Fibroblast of pulmonary artery (primary cell): ENCODE data around the gene ALDH3B2.
"Not testable (repeated sequence)": the region's sequence is repeated elsewhere in the genome, so short reads cannot be mapped to it uniquely, and the experiment has no call there.

Source experiments
- DNase-seq: peaks from one replicate; pipeline ENCODE4 v3.0.0-alpha.2; 2010; ENCODE audit warnings: low read depth
- H3K4me3 ChIP-seq: replicated peaks from 2 replicates; pipeline ENCODE4 v1.5.1; 2011; ENCODE audit warnings: low read depth, mild to moderate bottlenecking, control low read depth, low read length, moderate library complexity
- TF ChIP-seq, protein P1 (sequence below): IDR thresholded peaks from 2 replicates; pipeline ENCODE4 v1.5.1; 2011; ENCODE audit warnings: mild to moderate bottlenecking, control low read depth, low read length, inconsistent platforms; ENCODE audit errors: missing control alignments

ALDH3B2 gene

DNA sequence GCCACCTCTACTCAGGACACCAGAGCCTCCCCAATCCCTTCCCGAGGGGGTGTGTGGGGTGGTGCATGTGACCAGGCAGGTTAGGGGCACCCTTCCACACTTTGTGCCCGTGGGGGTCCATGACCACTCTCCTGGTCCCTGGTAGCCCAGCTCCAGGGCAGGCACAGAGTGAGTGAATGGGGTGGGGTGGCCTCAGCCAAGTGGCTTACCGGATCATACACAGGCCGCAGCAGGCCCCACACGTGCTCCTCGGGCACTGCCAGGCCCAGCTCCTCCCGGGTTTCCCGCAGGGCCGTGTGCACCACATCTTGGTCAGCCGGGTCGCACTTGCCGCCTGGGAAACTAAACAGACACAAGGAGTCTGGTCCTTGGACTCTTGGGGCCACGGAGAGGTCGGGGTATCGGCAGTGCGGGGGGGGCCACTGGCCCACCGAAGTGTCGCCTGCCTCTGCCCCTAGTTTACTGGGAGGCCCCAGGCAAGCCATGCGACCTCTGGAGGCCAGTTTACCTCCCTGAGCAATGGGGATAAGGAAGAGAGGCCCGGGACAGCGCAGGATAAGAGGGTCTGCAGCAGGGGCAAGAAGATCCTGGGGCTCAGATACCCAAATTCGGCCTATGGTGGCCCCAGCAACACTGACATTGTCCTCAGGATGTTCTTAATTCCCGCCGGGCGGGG lies 45.6 kb downstream of the ALDH3B2 start:
- no peak overlapping the region for H3K4me3 ChIP-seq
- DNase-seq: no peak
- TF ChIP-seq, protein P1, sequence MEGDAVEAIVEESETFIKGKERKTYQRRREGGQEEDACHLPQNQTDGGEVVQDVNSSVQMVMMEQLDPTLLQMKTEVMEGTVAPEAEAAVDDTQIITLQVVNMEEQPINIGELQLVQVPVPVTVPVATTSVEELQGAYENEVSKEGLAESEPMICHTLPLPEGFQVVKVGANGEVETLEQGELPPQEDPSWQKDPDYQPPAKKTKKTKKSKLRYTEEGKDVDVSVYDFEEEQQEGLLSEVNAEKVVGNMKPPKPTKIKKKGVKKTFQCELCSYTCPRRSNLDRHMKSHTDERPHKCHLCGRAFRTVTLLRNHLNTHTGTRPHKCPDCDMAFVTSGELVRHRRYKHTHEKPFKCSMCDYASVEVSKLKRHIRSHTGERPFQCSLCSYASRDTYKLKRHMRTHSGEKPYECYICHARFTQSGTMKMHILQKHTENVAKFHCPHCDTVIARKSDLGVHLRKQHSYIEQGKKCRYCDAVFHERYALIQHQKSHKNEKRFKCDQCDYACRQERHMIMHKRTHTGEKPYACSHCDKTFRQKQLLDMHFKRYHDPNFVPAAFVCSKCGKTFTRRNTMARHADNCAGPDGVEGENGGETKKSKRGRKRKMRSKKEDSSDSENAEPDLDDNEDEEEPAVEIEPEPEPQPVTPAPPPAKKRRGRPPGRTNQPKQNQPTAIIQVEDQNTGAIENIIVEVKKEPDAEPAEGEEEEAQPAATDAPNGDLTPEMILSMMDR: no peak

GRCh38 chr11:67627812-67628624 lies 46.4 kb downstream of the ALDH3B2 start:
- no peak overlapping the region for H3K4me3 ChIP-seq
- no peak for DNase-seq
- TF ChIP-seq, protein P1: no peak

DNA sequence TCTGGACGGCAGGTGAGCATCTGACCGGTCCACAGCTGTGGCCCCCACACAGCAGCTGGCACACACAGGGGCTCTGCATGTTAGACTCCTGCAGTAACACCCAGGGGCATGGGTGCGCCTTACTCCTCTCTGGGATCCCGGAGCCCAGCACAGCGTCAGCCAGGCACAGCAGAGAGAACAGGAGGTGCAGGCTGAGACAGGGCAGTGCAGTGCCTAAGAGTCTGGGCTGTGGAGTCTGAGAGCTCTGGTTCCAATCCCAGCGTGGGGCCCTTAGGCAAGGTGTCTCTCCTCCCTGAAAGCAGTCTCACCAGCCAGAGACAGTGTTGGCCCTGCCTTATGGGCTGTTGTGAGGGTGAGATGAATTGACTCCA lies 47.0 kb downstream of the ALDH3B2 start:
- DNase-seq: no peak
- TF ChIP-seq, protein P1: no peak
- no peak overlapping the region for H3K4me3 ChIP-seq

- no peak for DNase-seq
- TF ChIP-seq, protein P1: no peak
- H3K4me3 ChIP-seq: no peak overlapping the region
These were observed 47.5 kb downstream of the ALDH3B2 start for GRCh38 chr11:67626970-67627369.

DNA sequence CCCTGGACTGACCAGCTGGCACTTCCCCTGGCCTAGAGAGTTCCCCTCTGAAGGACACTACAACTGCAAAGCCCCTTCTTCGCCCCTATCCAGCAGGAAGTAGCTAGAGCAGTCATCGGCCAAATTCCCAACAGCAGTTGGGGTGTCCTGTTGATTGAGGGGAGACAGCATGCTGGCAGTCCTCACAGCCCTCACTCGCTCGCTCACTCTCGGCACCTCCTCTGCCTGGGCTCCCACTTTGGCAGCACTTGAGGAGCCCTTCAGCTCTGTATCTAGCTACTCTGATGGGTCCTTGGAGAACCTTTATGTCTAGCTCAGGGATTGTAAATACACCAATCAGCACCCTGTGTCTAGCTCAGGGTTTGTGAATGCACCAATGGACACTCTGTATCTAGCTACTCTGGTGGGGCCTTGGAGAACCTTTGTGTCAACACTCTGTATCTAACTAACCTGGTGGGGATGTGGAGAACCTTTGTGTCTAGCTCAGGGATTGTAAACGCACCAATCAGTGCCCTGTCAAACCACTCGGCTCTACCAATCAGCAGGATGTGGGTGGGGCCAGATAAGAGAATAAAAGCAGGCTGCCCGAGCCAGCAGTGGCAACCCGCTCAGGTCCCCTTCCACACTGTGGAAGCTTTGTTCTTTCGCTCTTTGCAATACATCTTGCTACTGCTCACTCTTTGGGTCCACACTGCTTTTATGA lies 48.1 kb downstream of the ALDH3B2 start:
- H3K4me3 ChIP-seq, DNase-seq: not testable (repeated sequence)

DNA sequence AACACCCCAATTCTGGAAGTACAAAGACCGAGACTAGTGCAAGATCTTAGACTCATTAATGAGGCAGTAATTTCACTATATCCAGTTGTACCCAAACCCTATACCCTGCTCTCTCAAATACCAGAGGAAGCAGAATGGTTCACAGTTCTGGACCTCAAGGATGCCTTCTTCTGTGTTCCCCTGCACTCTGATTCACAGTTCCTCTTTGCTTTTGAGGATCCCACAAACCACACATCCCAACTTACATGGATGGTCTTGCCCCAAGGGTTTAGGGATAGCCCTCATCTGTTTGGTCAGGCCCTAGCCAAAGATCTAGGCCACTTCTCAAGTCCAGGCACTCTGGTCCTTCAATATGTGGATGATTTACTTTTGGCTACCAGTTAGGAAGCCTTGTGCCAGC lies 50.6 kb downstream of the ALDH3B2 start:
- not testable (repeated sequence) for H3K4me3 ChIP-seq

GRCh38 chr11:67622905-67623304 lies 51.5 kb downstream of the ALDH3B2 start:
- H3K4me3 ChIP-seq, DNase-seq: not testable (repeated sequence)

More for the DNA sequence above, 50.6 kb downstream of the ALDH3B2 start:
- DNase-seq: not testable (repeated sequence)

DNA sequence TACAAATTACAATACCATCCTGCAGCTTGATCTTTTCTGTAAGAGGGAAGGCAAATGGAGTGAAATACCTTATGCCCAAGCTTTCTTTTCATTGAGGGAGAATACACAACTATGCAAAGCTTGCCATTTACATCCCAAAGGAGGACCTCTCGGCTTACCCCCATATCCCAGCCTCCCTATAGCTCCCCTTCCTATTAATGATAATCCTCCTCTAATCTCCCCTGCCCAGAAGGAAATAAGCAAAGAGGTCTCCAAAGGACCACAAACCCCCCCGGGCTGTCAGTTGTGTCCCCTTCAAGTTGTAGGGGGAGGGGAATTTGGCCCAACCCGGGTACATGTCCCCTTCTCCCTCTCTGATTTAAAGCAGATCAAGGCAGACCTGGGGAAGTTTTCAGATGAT lies 52.5 kb downstream of the ALDH3B2 start:
- DNase-seq: not testable (repeated sequence)

GRCh38 chr11:67620621-67621020 lies 53.8 kb downstream of the ALDH3B2 start:
- not testable (repeated sequence) for H3K4me3 ChIP-seq, DNase-seq

More for the DNA sequence above, 52.5 kb downstream of the ALDH3B2 start:
- not testable (repeated sequence) for H3K4me3 ChIP-seq

GRCh38 chr11:67619683-67620618 lies 54.5 kb downstream of the ALDH3B2 start:
- H3K4me3 ChIP-seq, DNase-seq: not testable (repeated sequence)

- DNase-seq, H3K4me3 ChIP-seq: not testable (repeated sequence)
These were observed 55.3 kb downstream of the ALDH3B2 start for GRCh38 chr11:67618901-67619659.
